Trophoblast cell (in vitro differentiated cells and primary cell): ENCODE results near the gene SHROOM1.

ENCODE experiments used
- DNase-seq, 2 donors: peaks; one replicate each; pipeline ENCODE4 v3.0.0-alpha.2; 2016
- H2AFZ ChIP-seq: 2 replicates; pipeline ENCODE4 v1.6.1; 2013; ENCODE audit warnings: low read length, moderate library complexity, mild to moderate bottlenecking; ENCODE audit not compliant: insufficient read depth, poor library complexity
- H2AK5ac ChIP-seq: 2 replicates; pipeline ENCODE4 v1.6.1; 2013; ENCODE audit warnings: mild to moderate bottlenecking, low read length
- H2BK120ac ChIP-seq: 2 replicates; pipeline ENCODE4 v1.6.1; 2013; ENCODE audit warnings: low read length, mild to moderate bottlenecking, moderate library complexity; ENCODE audit not compliant: insufficient read depth, poor library complexity
- H2BK12ac ChIP-seq: 2 replicates; pipeline ENCODE4 v1.6.1; 2013; ENCODE audit warnings: mild to moderate bottlenecking, low read length, moderate library complexity
- H2BK5ac ChIP-seq: 2 replicates; pipeline ENCODE4 v1.6.1; 2013; ENCODE audit warnings: low read length, low read depth, moderate library complexity, mild to moderate bottlenecking; ENCODE audit not compliant: poor library complexity
- H3K14ac ChIP-seq: 2 replicates; pipeline ENCODE4 v1.6.1; 2013; ENCODE audit warnings: mild to moderate bottlenecking, low read length
- H3K18ac ChIP-seq: 2 replicates; pipeline ENCODE4 v1.6.1; 2013; ENCODE audit warnings: mild to moderate bottlenecking, low read length
- H3K23ac ChIP-seq: 2 replicates; pipeline ENCODE4 v1.6.1; 2013; ENCODE audit warnings: low read length
- H3K27ac ChIP-seq: 2 replicates; pipeline ENCODE4 v1.5.1; 2013; ENCODE audit warnings: low read depth, mild to moderate bottlenecking, inconsistent platforms, low read length, moderate library complexity
- H3K27me3 ChIP-seq: 2 replicates; pipeline ENCODE4 v1.6.1; 2013; ENCODE audit warnings: inconsistent platforms, mild to moderate bottlenecking, low read length, moderate library complexity; ENCODE audit not compliant: insufficient read depth
- H3K36me3 ChIP-seq, 2 experiments: 1 replicate in 1 of 2; 2 replicates in 1 of 2; pipeline ENCODE4 v1.6.1; 2013; ENCODE audit warnings: low read length in 2 of 2, mild to moderate bottlenecking in 2 of 2, moderate library complexity in 1 of 2; ENCODE audit not compliant: insufficient read depth in 2 of 2, control insufficient read depth in 1 of 2
- H3K4ac ChIP-seq: 2 replicates; pipeline ENCODE4 v1.6.1; 2013; ENCODE audit warnings: low read depth, mild to moderate bottlenecking, low read length, moderate library complexity
- H3K4me1 ChIP-seq, 2 experiments: 1 replicate in 1 of 2; 2 replicates in 1 of 2; pipeline ENCODE4 v1.6.1; 2013; ENCODE audit warnings: low read length in 2 of 2, mild to moderate bottlenecking in 2 of 2, moderate library complexity in 1 of 2; ENCODE audit not compliant: insufficient read depth in 2 of 2, control insufficient read depth in 1 of 2
- H3K4me2 ChIP-seq: 2 replicates; pipeline ENCODE4 v1.6.1; 2013; ENCODE audit warnings: inconsistent platforms, mild to moderate bottlenecking, low read length, moderate library complexity
- H3K4me3 ChIP-seq: 2 replicates; pipeline ENCODE4 v1.5.1; 2013; ENCODE audit warnings: mild to moderate bottlenecking, low read depth, low read length, inconsistent platforms
- H3K79me1 ChIP-seq: one replicate; pipeline ENCODE4 v1.6.1; 2013; ENCODE audit warnings: low read length
- H3K79me2 ChIP-seq: 2 replicates; pipeline ENCODE4 v1.6.1; 2013; ENCODE audit warnings: low read length, mild to moderate bottlenecking; ENCODE audit not compliant: control insufficient read depth, insufficient read depth, poor library complexity
- H3K9ac ChIP-seq: 2 replicates; pipeline ENCODE4 v1.6.1; 2013; ENCODE audit warnings: mild to moderate bottlenecking, low read length
- H3K9me3 ChIP-seq: 2 replicates; pipeline ENCODE4 v1.6.1; 2013; ENCODE audit warnings: low read depth, mild to moderate bottlenecking, control low read depth, inconsistent platforms, low read length; ENCODE audit not compliant: insufficient read depth
- H4K12ac ChIP-seq: 2 replicates; pipeline ENCODE4 v1.6.1; 2013; ENCODE audit warnings: low read depth, mild to moderate bottlenecking, low read length, moderate library complexity
- H4K8ac ChIP-seq: 2 replicates; pipeline ENCODE4 v1.6.1; 2013; ENCODE audit warnings: low read depth, mild to moderate bottlenecking, low read length, moderate library complexity
- H4K91ac ChIP-seq: one replicate; pipeline ENCODE4 v1.6.1; 2013; ENCODE audit warnings: low read depth, mild to moderate bottlenecking, low read length, moderate library complexity
- WGBS: extraction: QIAGEN DNeasy Blood & Tissue Kit; methylation state at CpG from one replicate; pipeline ENCODE4 v1.1.7; 2013; ENCODE audit warnings: missing lambda C conversion rate; ENCODE audit not compliant: insufficient read length, insufficient coverage; ENCODE audit errors: extremely low coverage; 5-methylcytosine and 5-hydroxymethylcytosine counted together

The SHROOM1 gene

DNA sequence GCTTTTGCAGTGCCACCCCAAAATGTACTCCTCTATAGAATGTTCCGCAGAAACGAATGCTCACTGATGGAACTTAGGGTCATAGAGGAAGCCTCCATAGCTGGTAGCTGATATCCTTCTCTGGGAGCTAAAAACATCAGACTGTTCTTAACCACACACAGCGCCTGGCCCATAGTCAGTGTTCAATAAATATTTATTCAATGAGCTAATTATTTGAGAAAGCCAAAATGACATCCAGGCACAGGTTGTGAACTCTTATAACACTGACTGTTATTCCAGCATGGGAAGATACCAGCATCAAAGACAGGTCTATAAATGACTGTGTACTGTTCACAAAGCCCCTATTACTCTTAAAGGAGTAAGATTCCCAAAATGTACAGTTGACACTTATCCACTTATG lies 22.9 kb upstream of the SHROOM1 start:
- Histone ChIP-seq H4K91ac (no peak overlapping the region), H2BK12ac (no peak overlapping the region), H3K9me3 (no peaks in the 10 kb centered on the region), H3K9ac (no peak overlapping the region), H2BK5ac (no peak overlapping the region), H3K18ac (no peak overlapping the region), H2AFZ (no peak overlapping the region), H3K4me1 (no peaks in the 10 kb centered on the region), H3K27me3 (no peaks in the 10 kb centered on the region), H3K36me3 (no peaks in the 10 kb centered on the region), H2AK5ac (no peak overlapping the region), H2BK120ac (no peak overlapping the region), H3K79me1 (no peaks in the 10 kb centered on the region), H3K4ac (no peak overlapping the region), H4K12ac (no peak overlapping the region), H3K23ac (no peak overlapping the region), H3K27ac (no peak overlapping the region), H3K79me2 (no peaks in the 10 kb centered on the region), H3K4me2 (no peak overlapping the region), H3K14ac (no peak overlapping the region), H4K8ac (no peak overlapping the region), H3K4me3 (no peak overlapping the region)
- DNase-seq: no peak
- no CpG with 5 or more reads among the region's 3 CpGs for WGBS

DNA sequence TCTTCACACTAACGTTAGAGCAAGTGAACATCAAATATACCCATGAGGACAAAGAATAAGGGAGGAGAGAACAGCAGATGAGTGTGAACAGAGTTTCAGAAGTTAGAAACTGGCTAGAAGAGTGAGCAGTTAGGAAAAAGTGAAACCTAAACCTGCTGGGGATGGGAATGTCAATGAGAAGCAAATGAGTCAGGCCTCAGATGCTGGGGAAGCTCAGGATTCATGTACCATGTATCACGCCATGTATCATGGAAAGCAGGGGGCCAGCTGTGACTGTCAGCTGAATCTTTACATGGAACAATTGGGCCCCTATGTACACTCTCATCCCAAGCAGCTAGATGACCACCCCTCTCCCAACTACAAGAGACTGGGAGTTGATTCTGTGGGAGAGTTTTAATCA lies 19.6 kb upstream of the SHROOM1 start:
- Histone ChIP-seq H3K4ac (no peak overlapping the region), H3K79me2 (no peaks in the 10 kb centered on the region)
- WGBS: no CpG with 5 or more reads among the region's 2 CpGs

DNA sequence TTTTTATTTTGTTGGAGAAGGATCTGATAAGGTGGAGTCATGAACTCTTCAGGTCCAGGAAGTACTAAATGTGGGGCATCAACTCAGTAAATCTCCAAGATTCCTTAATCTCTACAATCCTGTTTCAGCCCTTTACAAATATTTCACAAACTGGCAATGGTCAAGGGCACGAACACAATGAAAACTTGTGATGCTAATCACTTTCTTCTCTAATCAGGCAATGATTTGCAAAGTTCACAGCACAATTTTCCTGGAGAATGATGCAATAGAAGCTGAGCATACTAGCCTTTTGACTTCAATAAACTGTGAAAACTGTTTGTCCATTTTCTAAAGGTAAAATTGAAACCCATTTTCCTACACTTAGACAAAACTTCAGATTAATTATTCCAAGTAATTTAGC lies 18.9 kb upstream of the SHROOM1 start:
- Histone ChIP-seq H2AFZ (no peak overlapping the region), H4K12ac (no peak overlapping the region), H4K91ac (no peak overlapping the region), H2AK5ac (no peak overlapping the region), H3K27ac (no peak overlapping the region), H3K18ac (no peak overlapping the region), H3K4ac (no peak overlapping the region), H3K14ac (no peak overlapping the region), H3K9me3 (no peaks in the 10 kb centered on the region), H3K4me1 (no peaks in the 10 kb centered on the region), H4K8ac (no peak overlapping the region), H3K79me1 (no peaks in the 10 kb centered on the region), H3K4me2 (no peak overlapping the region), H3K23ac (no peak overlapping the region), H2BK12ac (no peak overlapping the region), H2BK5ac (no peak overlapping the region), H3K36me3 (no peaks in the 10 kb centered on the region), H3K9ac (no peak overlapping the region), H3K4me3 (no peak overlapping the region), H3K79me2 (no peaks in the 10 kb centered on the region), H3K27me3 (no peaks in the 10 kb centered on the region), H2BK120ac (no peak overlapping the region)
- no peak for DNase-seq
- no CpG with 5 or more reads among the region's 1 CpG for WGBS

More for the DNA sequence above, 19.6 kb upstream of the SHROOM1 start:
- Histone ChIP-seq H3K9me3 (no peaks in the 10 kb centered on the region), H2AFZ (no peak overlapping the region), H3K27me3 (no peaks in the 10 kb centered on the region), H2BK12ac (no peak overlapping the region), H4K91ac (no peak overlapping the region), H3K14ac (no peak overlapping the region), H3K18ac (no peak overlapping the region), H4K12ac (no peak overlapping the region), H3K79me1 (no peaks in the 10 kb centered on the region), H2BK5ac (no peak overlapping the region), H3K9ac (no peak overlapping the region), H3K23ac (no peak overlapping the region), H2AK5ac (no peak overlapping the region), H3K4me1 (no peaks in the 10 kb centered on the region), H3K27ac (no peak overlapping the region), H3K36me3 (no peaks in the 10 kb centered on the region), H2BK120ac (no peak overlapping the region), H3K4me2 (no peak overlapping the region), H4K8ac (no peak overlapping the region), H3K4me3 (no peak overlapping the region)
- no peak for DNase-seq

DNA sequence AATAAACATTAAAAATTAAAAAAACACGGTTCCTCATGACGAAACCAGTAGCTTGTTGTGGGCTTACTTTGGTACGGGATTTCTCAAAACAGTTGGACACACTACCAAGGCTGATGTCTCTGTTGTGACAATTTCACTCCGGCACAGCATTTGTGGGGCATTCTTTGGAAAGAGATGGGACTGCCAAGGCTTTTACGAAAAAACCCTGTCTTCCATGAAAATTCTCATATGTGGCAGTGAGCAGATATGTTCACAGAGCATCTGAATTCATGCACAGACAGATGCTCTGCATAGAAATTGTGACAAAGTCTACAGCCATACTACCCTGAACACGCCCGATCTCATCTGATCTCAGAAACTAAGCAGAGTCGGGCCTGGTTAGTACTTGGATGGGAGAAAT lies 17.8 kb upstream of the SHROOM1 start:
- no peak overlapping the region for H4K8ac ChIP-seq
- no peak overlapping the region for H3K23ac ChIP-seq
- no peak overlapping the region for H2BK120ac ChIP-seq
- no peak overlapping the region for H3K4ac ChIP-seq
- H3K4me2 ChIP-seq: no peak overlapping the region
- no peak overlapping the region for H2AK5ac ChIP-seq
- no peaks in the 10 kb centered on the region for H3K9me3 ChIP-seq
- no peak overlapping the region for H3K18ac ChIP-seq
- no peaks in the 10 kb centered on the region for H3K4me1 ChIP-seq
- H2BK12ac ChIP-seq: no peak overlapping the region
- H3K4me3 ChIP-seq: no peak overlapping the region
- no peak overlapping the region for H4K91ac ChIP-seq
- WGBS: no CpG with 5 or more reads among the region's 8 CpGs
- no peak overlapping the region for H2AFZ ChIP-seq
- H2BK5ac ChIP-seq: no peak overlapping the region
- H3K14ac ChIP-seq: no peak overlapping the region
- no peaks in the 10 kb centered on the region for H3K27me3 ChIP-seq
- no peak overlapping the region for H3K27ac ChIP-seq
- H3K9ac ChIP-seq: no peak overlapping the region
- H3K79me1 ChIP-seq: no peaks in the 10 kb centered on the region
- no peak overlapping the region for H4K12ac ChIP-seq
- no peaks in the 10 kb centered on the region for H3K36me3 ChIP-seq
- no peak for DNase-seq
- no peaks in the 10 kb centered on the region for H3K79me2 ChIP-seq
